Suprapubic skin (tissue), 3 donors: ENCODE measurements around the gene STAB2.

Experiments
- CTCF ChIP-seq, 2 donors: fragments of 200-600 bp in 1 of 2; fragments of 450-650 bp in 1 of 2; sonication (generic) in 1 of 2; IDR thresholded peaks; one replicate each; pipeline ENCODE4 v1.5.1; 2016 to 2019; ENCODE audit warnings: antibody characterized with exemption in 2 of 2, mild to moderate bottlenecking in 1 of 2, moderate library complexity in 1 of 2
- POLR2A ChIP-seq, 2 donors: fragments of 450-650 bp; IDR thresholded peaks; one replicate each; pipeline ENCODE4 v1.6.1; 2017; ENCODE audit warnings: antibody characterized with exemption in 2 of 2, mild to moderate bottlenecking in 2 of 2, moderate library complexity in 2 of 2

- TF ChIP-seq POLR2A (IDR thresholded peaks at IDR 0.05), result no peak
- no peak for TF ChIP-seq CTCF (IDR thresholded peaks at IDR 0.05)
Measured at GRCh38 chr12:103626498-103626897, 39.4 kb downstream of the STAB2 start.
